Measurements from ENCODE around the gene NIN.
"Not testable (repeated sequence)": the region's sequence is repeated elsewhere in the genome, so short reads cannot be mapped to it uniquely, and the experiment has no call there.

The NIN gene

GRCh38 chr14:50815526-50815925, 15.4 kb downstream of the NIN start:
- DNase-seq = not testable (repeated sequence)

GRCh38 chr14:50815058-50815457, 15.9 kb downstream of the NIN start:
- DNase-seq = not testable (repeated sequence)

- no peak for DNase-seq
These were observed 16.8 kb downstream of the NIN start for GRCh38 chr14:50814161-50814560.

DNA sequence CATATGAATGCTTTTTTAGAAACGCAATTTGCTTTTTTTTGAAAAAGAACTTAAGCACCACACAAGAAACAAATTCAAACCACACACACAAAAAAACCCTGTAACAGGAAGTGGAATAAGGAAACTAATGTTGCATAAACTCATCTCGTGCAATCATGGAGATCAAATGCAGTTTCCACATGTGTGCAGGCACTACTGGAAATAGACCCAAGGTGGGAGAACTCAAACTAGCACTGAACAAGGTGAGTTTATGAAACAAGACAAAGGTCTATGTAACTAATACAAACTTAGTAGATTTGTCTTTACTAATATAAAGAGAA, 17.5 kb downstream of the NIN start:
- DNase-seq = no peak

DNA sequence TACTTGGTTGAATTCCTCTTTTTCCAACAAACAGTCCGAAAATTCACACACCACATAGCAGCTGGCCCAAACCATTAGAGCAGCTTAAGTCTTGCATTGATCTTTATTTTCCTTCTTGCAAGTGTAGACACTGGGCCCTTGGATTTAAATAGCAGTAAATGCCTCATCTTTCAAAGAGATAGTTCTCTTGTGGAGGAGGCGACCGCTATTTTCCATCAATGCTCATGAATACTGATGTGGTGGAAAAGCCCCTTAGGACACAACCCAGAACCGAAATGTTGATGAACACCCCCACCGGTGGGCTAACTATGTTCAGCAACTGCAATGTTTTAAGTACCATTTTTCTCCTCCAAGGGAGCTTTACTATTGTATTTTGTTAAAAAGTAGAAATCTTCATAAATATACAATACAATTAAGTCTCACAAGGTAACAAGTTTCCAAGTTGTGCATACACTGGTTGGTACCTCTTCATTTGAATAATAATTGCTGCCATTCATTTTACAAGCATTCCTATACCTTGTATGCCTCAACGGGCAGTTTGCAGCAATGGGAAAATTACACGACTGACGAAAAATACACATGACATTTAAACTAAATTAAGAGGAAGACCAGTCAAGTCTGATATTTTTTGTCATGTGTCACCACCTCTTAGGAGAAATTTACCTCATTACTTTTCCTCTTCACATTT, 18.0 kb downstream of the NIN start:
- DNase-seq = no peak

GRCh38 chr14:50812180-50812579, 18.8 kb downstream of the NIN start:
- DNase-seq = no peak

DNA sequence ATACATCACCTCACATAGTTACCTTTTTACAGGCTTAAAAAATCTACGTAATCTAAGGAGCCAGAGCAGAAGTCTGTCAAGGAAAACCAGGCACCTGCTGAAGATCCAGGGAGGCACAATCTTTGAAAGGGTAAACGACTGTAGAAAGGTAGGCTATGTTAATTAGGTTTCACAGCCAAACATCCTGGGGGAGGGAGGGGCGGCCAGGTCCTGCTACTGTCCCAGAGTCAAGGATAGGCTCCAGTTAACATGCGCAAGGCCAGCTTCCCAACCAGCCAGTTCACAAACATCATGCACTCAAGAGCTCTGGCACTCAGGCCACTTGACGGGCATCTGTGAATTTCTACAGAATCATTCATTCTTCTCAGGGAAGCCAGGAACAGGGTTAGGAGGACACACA, 22.9 kb downstream of the NIN start:
- no peak for DNase-seq

DNA sequence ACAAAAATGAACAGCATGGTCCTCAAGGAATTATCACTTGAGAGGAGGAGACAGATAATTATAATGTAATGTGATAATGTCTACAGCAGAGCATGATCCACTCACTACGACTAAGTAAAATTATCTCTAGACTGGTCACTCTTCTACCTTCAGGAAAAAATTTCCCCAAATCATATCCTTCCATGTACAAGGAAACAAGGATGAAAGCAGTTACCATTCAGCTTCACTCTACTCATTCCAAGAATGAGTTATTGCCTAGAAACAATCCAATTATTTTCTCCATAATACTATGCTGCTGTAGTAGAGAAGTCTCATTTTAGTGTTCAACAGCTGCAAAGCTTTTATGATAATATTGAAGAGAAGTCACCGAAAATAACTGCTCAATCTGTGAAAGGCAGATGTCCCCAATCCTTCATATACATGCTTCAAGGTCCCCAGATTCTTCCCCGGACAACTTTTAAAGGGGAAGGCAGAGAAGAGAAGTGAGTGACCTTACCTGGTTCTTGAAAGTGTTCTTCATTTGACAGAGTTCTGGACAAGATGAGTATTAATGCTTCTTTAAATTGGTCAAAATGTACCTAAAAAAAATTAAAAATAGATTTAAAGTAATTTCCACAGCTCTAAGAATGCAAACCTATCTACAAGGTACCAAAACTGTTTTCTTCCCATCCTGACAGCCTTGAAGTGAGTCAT, 24.6 kb downstream of the NIN start:
- no peak for DNase-seq

- DNase-seq = no peak
These were observed 25.6 kb downstream of the NIN start for GRCh38 chr14:50805396-50805795.

GRCh38 chr14:50804181-50804721, 26.7 kb downstream of the NIN start:
- DNase-seq = no peak

DNA sequence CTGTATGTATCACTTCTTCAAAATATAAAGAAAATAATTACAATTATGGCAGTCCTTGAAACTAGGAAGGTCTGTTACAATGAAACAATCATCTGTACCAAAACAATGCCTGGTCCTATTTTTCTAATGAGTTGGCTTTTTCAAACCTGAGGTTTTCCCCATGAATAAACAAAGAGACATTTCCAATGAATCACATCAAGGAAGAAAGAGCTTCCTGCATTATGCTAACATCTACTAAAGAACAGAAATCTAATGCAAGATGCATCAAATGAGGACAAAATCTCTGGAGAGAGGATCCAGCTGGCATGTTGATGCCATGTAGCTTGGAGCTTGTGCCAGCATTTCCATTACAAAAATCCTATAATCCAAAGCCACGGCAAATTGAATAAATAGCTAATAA, 29.3 kb downstream of the NIN start:
- no peak for DNase-seq

- DNase-seq = peak in 1 of 2 experiments; percentile 13
These were observed 30.9 kb downstream of the NIN start for GRCh38 chr14:50800032-50800431.

GRCh38 chr14:50798048-50798421, 32.9 kb downstream of the NIN start:
- no peak for DNase-seq

DNA sequence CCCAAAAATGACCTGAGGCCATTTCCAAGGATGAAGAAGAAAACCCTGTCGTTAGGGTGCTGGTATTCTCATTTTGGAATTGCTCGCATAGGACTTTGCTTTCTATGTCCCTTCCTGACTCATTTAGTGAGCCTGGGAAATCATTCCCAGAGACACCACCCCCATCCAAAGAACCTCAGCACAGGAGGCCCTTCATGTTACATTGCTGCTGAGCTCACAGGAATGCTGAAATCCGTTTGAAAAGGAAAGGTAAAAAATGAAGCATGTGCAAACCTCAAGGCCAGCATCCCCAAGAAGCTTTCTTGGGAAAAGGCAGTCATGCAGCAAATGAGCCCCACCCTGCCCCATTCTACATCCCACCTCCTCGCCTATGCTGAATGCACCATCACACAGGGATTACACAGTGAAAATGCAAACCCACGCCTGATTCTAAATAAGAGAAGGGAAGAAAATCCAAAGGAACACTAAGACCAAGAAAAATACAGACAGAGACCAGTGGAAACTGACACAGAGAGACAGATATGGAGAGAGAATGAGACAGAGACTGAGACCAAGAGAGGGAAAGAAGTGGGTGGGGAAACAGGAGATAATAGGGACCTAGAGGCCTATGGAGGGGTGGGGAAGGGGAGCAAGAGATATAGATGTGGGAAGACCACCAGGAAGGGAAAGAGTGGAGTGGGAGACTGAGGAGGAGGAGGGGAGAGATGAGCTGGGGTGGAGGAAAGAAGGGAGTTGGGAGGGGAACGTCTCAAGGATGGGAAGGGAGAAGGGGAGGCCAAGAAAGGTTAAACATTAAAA, 33.5 kb downstream of the NIN start:
- no peak for DNase-seq

GRCh38 chr14:50796390-50796789, 34.6 kb downstream of the NIN start:
- no peak for DNase-seq

- no peak for DNase-seq
These were observed 35.1 kb downstream of the NIN start for GRCh38 chr14:50795909-50796308.

- DNase-seq = no peak
These were observed 35.8 kb downstream of the NIN start for GRCh38 chr14:50795142-50795541.

GRCh38 chr14:50794068-50794645, 36.8 kb downstream of the NIN start:
- DNase-seq = no peak

DNA sequence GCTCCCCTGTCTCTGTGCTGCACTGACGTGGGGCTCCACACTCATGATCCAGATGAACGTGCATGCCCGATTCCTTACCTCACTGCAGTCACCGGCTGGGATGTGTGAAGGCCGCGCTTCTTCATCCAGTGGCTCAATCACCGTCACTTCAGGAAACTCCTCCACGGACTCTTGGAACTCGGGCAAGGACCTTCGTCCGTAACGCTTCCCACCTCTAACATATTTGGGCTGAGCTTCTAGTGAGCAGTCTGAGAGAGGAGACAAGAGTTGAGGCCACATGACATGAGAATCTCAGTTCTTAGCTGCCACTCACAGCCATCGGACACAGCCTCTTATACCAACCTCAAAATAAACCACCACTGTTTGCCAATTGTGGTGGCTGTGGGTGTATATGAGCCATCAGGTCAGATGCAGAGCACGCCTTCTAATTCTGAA, 38.3 kb downstream of the NIN start:
- DNase-seq = no peak

GRCh38 chr14:50792051-50792477, 38.9 kb downstream of the NIN start:
- no peak for DNase-seq

DNA sequence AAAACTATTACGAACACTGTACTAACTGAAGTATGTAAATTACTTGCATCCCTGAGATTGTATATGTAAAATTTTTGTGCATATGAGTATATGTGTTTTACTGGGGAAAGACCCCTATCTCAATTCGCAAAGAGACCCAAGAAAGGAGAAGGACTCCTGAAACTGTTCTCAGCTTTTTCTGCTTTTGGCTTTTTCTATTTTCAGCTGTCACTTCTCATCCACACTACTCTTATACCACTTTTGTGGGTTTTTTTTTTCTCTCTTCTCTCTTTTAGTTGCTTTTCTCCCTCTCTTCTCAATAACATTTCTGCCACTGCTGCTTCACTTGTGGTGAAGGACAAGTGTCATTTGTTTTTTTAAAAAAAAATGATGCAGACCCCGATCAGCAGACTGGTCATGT, 39.8 kb downstream of the NIN start:
- no peak for DNase-seq

- DNase-seq = no peak
These were observed 40.4 kb downstream of the NIN start for GRCh38 chr14:50790589-50790988.

DNA sequence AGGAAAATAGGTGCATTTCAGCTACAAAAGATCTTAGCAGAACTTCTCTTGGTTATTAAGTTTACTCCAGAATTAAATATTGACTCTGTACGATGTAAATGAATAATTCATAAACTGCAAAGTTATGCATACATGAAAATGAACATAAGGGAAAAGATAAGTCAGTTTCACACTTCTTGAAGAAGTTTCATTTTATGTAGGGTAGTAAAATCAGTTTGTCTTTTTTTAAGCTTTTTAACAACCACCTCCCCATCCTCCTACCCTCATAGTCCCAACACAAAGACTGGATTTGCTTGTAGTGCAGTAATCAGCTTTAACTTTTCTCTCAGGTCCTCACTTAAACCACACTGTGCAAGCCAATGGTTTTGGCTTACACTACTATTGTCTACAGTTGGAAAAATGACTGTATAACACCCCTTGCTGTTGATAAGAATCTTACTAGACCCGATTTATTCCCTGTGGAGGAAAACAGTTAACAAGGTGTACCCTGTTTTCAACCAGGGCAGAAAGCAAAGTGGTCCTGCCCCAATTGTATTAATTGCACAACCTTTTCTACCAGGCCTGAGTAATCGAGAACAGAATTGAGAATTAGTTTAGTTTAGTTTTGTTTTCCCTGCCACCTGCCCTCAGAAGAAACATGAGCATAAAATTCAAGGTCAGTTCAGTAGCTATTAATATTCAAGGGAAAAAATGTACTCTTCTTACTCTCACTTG, 44.1 kb downstream of the NIN start:
- DNase-seq = no peak

Measured in NCI-H526 (cell line).